Renal cortex interstitium (tissue), 11 donors: ENCODE results near the gene DENND2A. TPM values are rescaled to one million over a fixed set of nuclear protein-coding genes. Genes with fewer than 3 reads are reported as not detected.
"Not testable (repeated sequence)": the region's sequence is repeated elsewhere in the genome, so short reads cannot be mapped to it uniquely, and the experiment has no call there.

Experiments used
- DNase-seq, 11 donors: peaks; one replicate each; pipeline ENCODE4 v3.0.0-alpha.2; 2013; ENCODE audit warnings: low read depth in 9 of 11, low spot score in 4 of 11; ENCODE audit errors: extremely low read depth in 1 of 11
- polyA plus RNA-seq, 3 donors: library from polyadenylated mRNA; unstranded; fragments of 120-200 nt; gene quantifications; one replicate each; pipeline ENCODE4 v1.2.1, GENCODE V29; 2013; ENCODE audit not compliant: insufficient read length in 3 of 3

DENND2A gene
- polyA plus RNA-seq, 3 donors, result 34.2 to 37.3 (median 35.4) TPM

DNA sequence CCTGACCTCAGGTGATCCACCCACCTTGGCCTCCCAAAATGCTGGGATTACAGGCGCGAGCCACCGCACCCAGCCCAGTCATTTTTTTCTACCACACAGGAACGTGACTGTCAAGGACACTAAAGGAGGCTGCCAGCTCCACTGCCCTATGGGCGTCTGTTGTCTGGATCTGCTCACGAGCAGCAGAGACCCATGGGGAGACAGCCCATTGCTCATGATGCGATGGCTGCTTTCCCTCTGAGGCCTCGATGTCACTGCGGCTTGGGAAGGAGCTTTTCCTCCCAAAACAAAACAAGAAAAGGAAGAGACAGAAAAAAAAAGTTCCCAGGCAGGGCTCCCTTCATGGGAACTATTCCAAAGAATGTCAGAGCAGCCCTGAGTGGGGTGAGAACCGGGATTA, 70.5 kb downstream of the DENND2A start:
- DNase-seq, result no peak

- no peak for DNase-seq
These were observed 72.4 kb downstream of the DENND2A start for GRCh38 chr7:140568021-140568813.

GRCh38 chr7:140566186-140566585, 74.4 kb downstream of the DENND2A start:
- DNase-seq, result not testable (repeated sequence)

DNA sequence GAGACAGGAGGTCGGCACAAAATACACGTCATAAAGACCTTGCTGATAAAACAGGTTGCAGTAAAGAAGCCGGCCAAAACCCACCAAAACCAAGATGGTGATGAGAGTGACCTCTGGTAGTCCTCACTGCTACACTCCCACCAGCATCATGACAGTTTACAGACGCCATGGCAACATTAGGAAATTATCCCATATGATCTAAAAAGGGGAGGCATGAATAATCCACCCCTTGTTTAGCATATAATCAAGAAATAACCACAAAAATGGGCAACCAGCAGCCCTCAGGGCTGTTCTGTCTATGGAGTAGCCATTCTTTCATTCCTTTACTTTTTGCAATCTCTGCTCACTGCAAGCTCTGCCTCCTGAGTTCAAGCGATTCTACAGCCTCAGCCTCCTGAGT, 74.9 kb downstream of the DENND2A start:
- DNase-seq, result not testable (repeated sequence)

GRCh38 chr7:140564643-140565042, 76.0 kb downstream of the DENND2A start:
- DNase-seq, result no peak

DNA sequence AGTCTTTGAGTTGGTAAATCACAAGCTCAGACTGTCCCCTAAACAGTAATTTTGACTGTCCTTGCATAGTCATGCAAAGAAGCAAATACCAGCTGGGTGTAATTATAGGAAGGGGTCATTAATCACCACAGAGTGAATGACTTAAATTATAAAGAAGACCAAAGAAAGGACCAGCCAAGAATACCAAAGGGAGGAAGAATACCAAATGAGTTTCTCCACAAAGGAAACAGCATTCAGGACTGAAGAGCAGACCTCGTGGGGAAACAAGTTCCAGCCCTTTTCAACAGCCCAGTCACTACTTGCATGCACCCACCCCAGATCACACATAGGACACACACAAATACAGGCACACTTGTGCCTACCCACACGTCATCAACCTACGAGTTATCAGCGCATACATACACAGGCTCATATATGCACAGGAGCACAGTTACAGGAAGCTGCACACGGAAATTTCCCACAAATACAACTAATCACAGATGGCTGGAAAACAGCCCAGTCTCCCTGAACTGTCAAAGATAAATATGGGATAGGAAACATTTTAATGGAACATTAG, 77.6 kb downstream of the DENND2A start:
- peak in 1 of 11 donors; percentile 36 for DNase-seq

GRCh38 chr7:140559410-140559809, 81.2 kb downstream of the DENND2A start:
- no peak for DNase-seq

GRCh38 chr7:140557809-140558518, 82.6 kb downstream of the DENND2A start:
- no peak for DNase-seq

DNA sequence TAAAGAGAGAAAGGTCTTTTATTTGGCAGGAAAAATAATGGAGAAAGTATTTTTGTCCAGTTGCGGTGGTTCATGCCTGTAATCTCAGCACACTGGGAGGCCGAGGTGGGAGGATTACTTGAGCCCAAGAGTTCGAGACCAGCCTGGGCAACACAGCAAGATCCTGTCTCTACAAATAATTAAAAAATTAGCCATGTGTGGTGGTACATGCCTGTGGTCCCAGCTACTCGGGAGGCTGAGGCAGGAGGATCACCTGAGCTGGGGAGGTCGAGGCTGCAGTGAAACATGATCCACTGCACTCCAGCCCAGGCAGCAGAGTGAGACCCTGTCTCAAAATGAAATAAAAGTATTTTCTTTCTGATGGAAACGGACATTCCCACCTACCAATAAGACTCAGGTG, 83.5 kb downstream of the DENND2A start:
- no peak for DNase-seq

- DNase-seq, result not testable (repeated sequence)
These were observed 87.4 kb downstream of the DENND2A start for GRCh38 chr7:140553236-140553635.

GRCh38 chr7:140552240-140552679, 88.4 kb downstream of the DENND2A start:
- no peak for DNase-seq

DNA sequence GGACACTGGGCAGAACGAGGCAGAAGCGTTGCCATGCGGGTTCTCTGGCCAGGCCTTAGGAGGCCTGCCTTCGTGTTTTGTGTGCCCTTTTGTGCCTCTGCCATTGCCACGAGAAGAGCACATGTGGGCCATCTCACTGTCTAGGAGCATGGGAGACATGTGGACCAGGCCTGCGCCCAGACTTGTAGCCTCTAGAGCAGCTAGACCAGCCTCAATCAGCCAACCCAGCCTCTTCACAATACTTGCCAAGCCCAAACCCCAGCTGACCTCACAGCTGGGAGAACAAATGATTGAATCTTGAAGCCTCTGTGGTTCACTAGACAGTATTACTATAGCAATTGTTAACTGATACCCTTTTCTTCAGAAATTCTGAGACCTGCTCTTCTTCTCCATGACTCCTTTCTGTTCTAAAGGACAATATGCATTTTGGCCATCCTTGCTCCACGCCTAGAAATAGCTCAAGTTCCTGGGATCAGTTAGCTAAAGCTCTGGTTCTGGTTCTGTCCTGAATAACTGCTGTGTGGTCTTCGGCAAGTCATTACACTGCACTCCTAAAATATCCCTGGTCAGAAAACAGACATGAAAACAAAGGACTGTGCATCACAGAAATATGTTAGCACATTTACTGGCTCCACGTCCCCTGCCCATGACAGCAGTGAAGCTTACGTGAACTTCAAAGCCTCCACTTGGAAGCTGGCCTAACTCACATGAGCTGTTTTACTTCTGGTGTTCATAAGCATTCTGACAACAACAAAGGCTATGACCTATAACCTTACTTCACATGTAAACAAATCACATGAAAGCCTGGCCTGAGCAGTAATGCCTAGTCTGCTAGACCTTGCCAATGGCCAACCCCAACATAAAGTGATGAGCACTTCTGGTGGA, 89.0 kb downstream of the DENND2A start:
- DNase-seq, result no peak

DNA sequence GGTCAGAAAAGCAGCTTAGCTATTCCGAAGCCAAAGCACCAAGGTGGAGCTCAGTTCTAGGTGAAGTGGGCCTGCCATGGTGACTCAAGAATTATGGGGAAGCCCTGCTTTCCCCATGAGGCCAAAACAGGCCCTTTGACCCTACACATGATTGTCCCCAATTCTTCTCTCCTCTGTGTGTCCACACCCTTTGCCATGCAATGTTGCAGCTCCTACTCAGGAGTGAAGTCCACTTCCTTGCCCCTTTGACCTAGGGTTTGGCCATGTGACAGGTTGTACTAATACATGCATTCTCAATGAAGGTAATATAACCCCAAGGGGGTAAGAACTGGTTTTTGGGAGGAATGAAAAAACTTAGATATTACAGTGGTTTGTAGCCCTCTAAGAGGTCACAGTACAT, 93.7 kb downstream of the DENND2A start:
- no peak for DNase-seq

- DNase-seq, result no peak
These were observed 96.2 kb downstream of the DENND2A start for GRCh38 chr7:140544388-140544826.

GRCh38 chr7:140542228-140542603, 98.4 kb downstream of the DENND2A start:
- no peak for DNase-seq

DNA sequence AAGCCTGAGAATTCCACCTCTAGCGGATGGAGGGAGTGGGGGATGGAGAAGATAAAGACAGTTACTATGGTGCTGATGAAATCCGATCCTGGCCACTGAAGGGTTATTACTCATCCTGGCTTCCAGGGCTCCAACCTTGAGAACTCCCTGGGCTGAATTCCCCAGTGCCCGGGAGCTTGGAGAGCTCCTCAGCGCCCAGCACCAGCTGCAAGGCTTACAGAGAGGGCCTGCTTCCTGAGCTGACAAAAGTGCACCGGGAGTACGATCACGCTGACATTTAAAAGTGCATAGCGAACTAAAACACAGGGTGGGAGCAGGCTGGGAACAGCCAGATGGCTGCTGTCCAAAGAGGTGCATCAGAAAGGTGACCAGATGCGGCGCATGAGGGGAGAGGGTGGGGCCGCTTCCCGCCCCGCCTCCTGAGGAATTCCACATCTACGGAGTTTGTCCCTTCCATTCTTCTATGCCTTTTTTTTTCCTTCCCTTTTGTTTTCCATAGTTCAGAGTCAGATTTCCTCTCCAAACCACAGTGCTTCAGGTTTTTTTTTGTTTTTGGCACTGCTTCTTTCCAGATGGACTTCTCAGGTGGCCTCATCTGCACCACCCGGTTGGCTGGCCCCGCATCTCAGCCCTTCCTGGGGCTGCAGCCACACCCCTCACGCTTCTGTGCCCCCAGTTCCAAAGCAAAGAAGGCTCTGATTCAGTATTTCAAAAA, 98.9 kb downstream of the DENND2A start:
- DNase-seq, result peak in 9 of 11 donors; percentile 69 to 89 (median 80)

DNA sequence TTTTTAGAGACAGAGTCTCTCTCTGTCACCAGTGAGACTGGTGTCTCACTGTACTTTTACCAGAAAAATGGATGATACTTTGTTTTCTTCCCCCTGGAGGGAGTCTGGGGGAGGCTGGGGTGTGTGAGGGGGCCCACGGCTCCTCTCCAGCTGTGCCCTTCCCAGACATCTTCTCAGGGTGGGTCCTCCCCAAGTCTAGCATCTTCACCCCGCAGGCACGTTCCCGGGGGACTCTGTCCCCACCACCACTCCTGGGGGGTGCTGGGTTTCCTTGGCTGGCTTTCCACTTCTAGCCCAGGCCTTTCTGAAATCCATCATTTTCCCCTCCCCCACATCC, 99.5 kb downstream of the DENND2A start:
- DNase-seq, result no peak

- no peak for DNase-seq
These were observed 100.4 kb downstream of the DENND2A start for GRCh38 chr7:140540136-140540777.
